Measurements from ENCODE around the gene PCDHGA7. TPM values are rescaled to one million over a fixed set of nuclear protein-coding genes. Genes with fewer than 3 reads are reported as not detected.
"Not testable (repeated sequence)": the region's sequence is repeated elsewhere in the genome, so short reads cannot be mapped to it uniquely, and the experiment has no call there.

PCDHGA7 gene
- polyA plus RNA-seq, 1 experiment = 3.6 TPM

GRCh38 chr5:141383345-141383744 lies 803 bp downstream of the PCDHGA7 start:
- POLR2A ChIA-PET = interaction anchor here (0.6 kb wide), 1 partner anchor 135 kb away, joined by 8 read pairs; no protein-coding TSS in a partner anchor
- H3K27me3 ChIP-seq (ENCODE audit: control insufficient read depth, insufficient read depth, low read length) = no peaks in the 10 kb centered on the region

GRCh38 chr5:141384471-141385267 lies 2.1 kb downstream of the PCDHGA7 start:
- DNase-seq (ENCODE audit: low read depth) = no peak
- ChIA-PET CTCF (interaction anchor here (4.1 kb wide), 1 partner anchor 14 kb away, joined by 16 read pairs; the partner anchor contains the start of gene PCDHGB3), POLR2A (no interaction called here)
- H3K36me3 ChIP-seq (ENCODE audit: control insufficient read depth, insufficient read depth, low read length) = no peaks in the 10 kb centered on the region; the same call in 1 of the 2 replicates
- no peaks in the 10 kb centered on the region for H3K27me3 ChIP-seq (ENCODE audit: control insufficient read depth, insufficient read depth, low read length)
- TF ChIP-seq CTCF (IDR thresholded peaks at IDR 0.05; ENCODE audit: insufficient read depth, low read depth, low read length) = no peak
- H3K4me3 ChIP-seq (ENCODE audit: low read depth, low read length) = no peak overlapping the region

More at GRCh38 chr5:141383345-141383744, 803 bp downstream of the PCDHGA7 start:
- CTCF ChIA-PET = interaction anchor here (0.8 to 1.6 kb wide), 8 partner anchors 12 to 183 kb away, joined by 3 to 11 read pairs (median 4); partner anchors contain the start of genes PCDHGA2, PCDHGA5, PCDHGB5 and TAF7
- peak overlapping the region; percentile 54 for H3K4me3 ChIP-seq (ENCODE audit: low read depth, low read length)
- no peak for TF ChIP-seq CTCF (IDR thresholded peaks at IDR 0.05; ENCODE audit: insufficient read depth, low read depth, low read length)
- DNase-seq (ENCODE audit: low read depth) = no peak
- H3K36me3 ChIP-seq (ENCODE audit: control insufficient read depth, insufficient read depth, low read length) = no peaks in the 10 kb centered on the region; the same call in 1 of the 2 replicates

GRCh38 chr5:141387557-141388311 lies 5.2 kb downstream of the PCDHGA7 start, which contains the start of gene PCDHGB4:
TSS of gene PCDHGB4 (plus strand) at chr5:141387698. CDS start at chr5:141387885, 187 bp downstream.
- H3K27me3 ChIP-seq (ENCODE audit: control insufficient read depth, insufficient read depth, low read length); DNase-seq (ENCODE audit: low read depth); H3K36me3 ChIP-seq (ENCODE audit: control insufficient read depth, insufficient read depth, low read length); POLR2A ChIA-PET: not testable (repeated sequence)
- peak within 1 kb of the TSS; percentile 22; the same call in 1 of the 2 replicates for H3K4me3 ChIP-seq (ENCODE audit: low read depth, low read length)
- peak; percentile 60 for TF ChIP-seq CTCF (IDR thresholded peaks at IDR 0.05; ENCODE audit: insufficient read depth, low read depth, low read length)
- CTCF ChIA-PET = interaction anchor here (0.8 to 4.1 kb wide), 7 partner anchors 14 to 176 kb away, joined by 3 to 16 read pairs (median 4); partner anchors contain the start of genes PCDHGA11, PCDHGA2 and PCDHGB3

- peaks cover 2% of the 10 kb centered on the region; the same call in 1 of the 2 replicates for H3K36me3 ChIP-seq (ENCODE audit: control insufficient read depth, insufficient read depth, low read length)
- no peak for TF ChIP-seq CTCF (IDR thresholded peaks at IDR 0.05; ENCODE audit: insufficient read depth, low read depth, low read length)
- POLR2A ChIA-PET = no interaction called here
- H3K4me3 ChIP-seq (ENCODE audit: low read depth, low read length) = no peak overlapping the region
- no peaks in the 10 kb centered on the region for H3K27me3 ChIP-seq (ENCODE audit: control insufficient read depth, insufficient read depth, low read length)
- no peak for DNase-seq (ENCODE audit: low read depth)
- CTCF ChIA-PET = interaction anchor here (1.0 to 4.1 kb wide), 5 partner anchors 11 to 175 kb away, joined by 3 to 16 read pairs (median 4); partner anchors contain the start of genes PCDHGA10, PCDHGA11 and PCDHGB3
Observed at GRCh38 chr5:141388661-141389060, 6.1 kb downstream of the PCDHGA7 start.
